ENCODE data around the gene TXLNB. TPM values are rescaled to one million over a fixed set of nuclear protein-coding genes. Genes with fewer than 3 reads are reported as not detected.

Gene TXLNB
- polyA plus RNA-seq, 2 of the 4 experiments (the other 2 are of a cell fraction): not detected

GRCh38 chr6:139251691-139252390 is 40.0 kb downstream of the TXLNB start:
- no peak overlapping the region for H3K4me3 ChIP-seq
- no peak for FAIRE-seq
- 56% methylated on average over 4 of the region's 4 CpGs for WGBS (ENCODE audit: missing lambda C conversion rate)

GRCh38 chr6:139251045-139251690 is 40.6 kb downstream of the TXLNB start:
- 85% methylated on average over 2 of the region's 2 CpGs for WGBS (ENCODE audit: missing lambda C conversion rate)
- TF ChIP-seq KDM5A (IDR thresholded peaks at IDR 0.05) (no peak), PHF8 (IDR thresholded peaks at IDR 0.05; ENCODE audit: borderline replicate concordance, low read depth) (no peak), NPAS2 (CRISPR knock-in tag; IDR thresholded peaks at IDR 0.05; ENCODE audit: borderline replicate concordance) (no peak), CBX2 (IDR thresholded peaks at IDR 0.05; ENCODE audit: borderline replicate concordance, low read depth) (no peak), SMC3 (IDR thresholded peaks at IDR 0.05) (no peak), SREBF2 (IDR thresholded peaks at IDR 0.05) (no peak), MAZ (IDR thresholded peaks at IDR 0.05; ENCODE audit: borderline replicate concordance, low read depth, low read length) (no peak), POLR2A (IDR thresholded peaks at IDR 0.05; ENCODE audit: low read length) (no peak), FOSL2 (IDR thresholded peaks at IDR 0.05) (no peak), FOSL2 (CRISPR knock-in tag; IDR thresholded peaks at IDR 0.05) (no peak), HOXB13 (CRISPR knock-in tag; IDR thresholded peaks at IDR 0.05; ENCODE audit: low read depth) (no peak)
- CTCF ChIA-PET: no interaction called here
- DNase-seq (ENCODE audit: low read depth in 1 of 2, low spot score in 1 of 2) (no peak), FAIRE-seq (no peak), ATAC-seq (no peak)
- Histone ChIP-seq H3K4me1 (no peaks in the 10 kb centered on the region), H3K9me3 (no peaks in the 10 kb centered on the region), H3K4me3 (no peak overlapping the region), H3K27ac (no peak overlapping the region), H3K4me2 (no peak overlapping the region)
- POLR2A ChIA-PET: no interaction called here

More at GRCh38 chr6:139251691-139252390, 40.0 kb downstream of the TXLNB start:
- POLR2A ChIA-PET: no interaction called here
- Histone ChIP-seq H3K4me2 (no peak overlapping the region), H3K27ac (no peak overlapping the region), H3K4me1 (no peaks in the 10 kb centered on the region), H3K9me3 (no peaks in the 10 kb centered on the region)
- no peak for ATAC-seq
- DNase-seq (ENCODE audit: low read depth in 1 of 2, low spot score in 1 of 2): no peak
- TF ChIP-seq NPAS2 (CRISPR knock-in tag; IDR thresholded peaks at IDR 0.05; ENCODE audit: borderline replicate concordance) (no peak), POLR2AphosphoS2 (conservative IDR thresholded peaks at IDR 0.05; ENCODE audit: low read length) (no peak), ATOH8 (CRISPR knock-in tag; IDR thresholded peaks at IDR 0.05; ENCODE audit: low read depth) (no peak), HOXA7 (CRISPR knock-in tag; IDR thresholded peaks at IDR 0.05) (no peak), NR3C1 (IDR thresholded peaks at IDR 0.05) (no peak), MAZ (IDR thresholded peaks at IDR 0.05; ENCODE audit: borderline replicate concordance, low read depth, low read length) (no peak), FOSB (CRISPR knock-in tag; IDR thresholded peaks at IDR 0.05) (no peak), EP300 (IDR thresholded peaks at IDR 0.05) (no peak), POLR2A (IDR thresholded peaks at IDR 0.05; ENCODE audit: low read length) (no peak), CHD4 (IDR thresholded peaks at IDR 0.05; ENCODE audit: borderline replicate concordance) (no peak), ELK1 (IDR thresholded peaks at IDR 0.05; ENCODE audit: low read depth, low read length) (no peak), ESRRA (IDR thresholded peaks at IDR 0.05; ENCODE audit: borderline replicate concordance, low read length) (no peak), SMC3 (IDR thresholded peaks at IDR 0.05) (no peak), RCOR1 (IDR thresholded peaks at IDR 0.05; ENCODE audit: low read depth, low read length) (no peak), FOXS1 (CRISPR knock-in tag; IDR thresholded peaks at IDR 0.05) (no peak), CEBPB (IDR thresholded peaks at IDR 0.05) (no peak), EHF (CRISPR knock-in tag; IDR thresholded peaks at IDR 0.05) (no peak)
- CTCF ChIA-PET: no interaction called here

Measured in A549 (cell line).